BLaER1 (cell line): ENCODE measurements around the gene PCAT6.
A peak's percentile ranks its signal among the peaks of the same experiment; 100 is the strongest.

Experiments
- H3K27ac ChIP-seq: shearing (Covaris generic); formaldehyde crosslinking; 2 replicates; pipeline ENCODE4 v1.8.1; 2022
- H3K27me3 ChIP-seq: shearing (Covaris generic); formaldehyde crosslinking; 2 replicates; pipeline ENCODE4 v1.8.1; 2022
- H3K36me3 ChIP-seq: shearing (Covaris generic); formaldehyde crosslinking; 2 replicates; pipeline ENCODE4 v1.8.1; 2022
- H3K4me1 ChIP-seq: shearing (Covaris generic); formaldehyde crosslinking; 2 replicates; pipeline ENCODE4 v1.8.1; 2022
- H3K4me2 ChIP-seq: shearing (Covaris generic); formaldehyde crosslinking; 2 replicates; pipeline ENCODE4 v1.8.1; 2022
- H3K4me3 ChIP-seq: shearing (Covaris generic); formaldehyde crosslinking; 2 replicates; pipeline ENCODE4 v1.8.1; 2022
- H3K9ac ChIP-seq: shearing (Covaris generic); formaldehyde crosslinking; 2 replicates; pipeline ENCODE4 v1.8.1; 2022
- H3K9me3 ChIP-seq: shearing (Covaris generic); formaldehyde crosslinking; 2 replicates; pipeline ENCODE4 v1.8.1; 2022
- H4K20me1 ChIP-seq: shearing (Covaris generic); formaldehyde crosslinking; 2 replicates; pipeline ENCODE4 v1.8.1; 2022
- Cebpa-rat ChIP-seq: shearing (Covaris generic); IDR thresholded peaks from 2 replicates; pipeline ENCODE4 v1.8.1; 2022

PCAT6 gene

GRCh38 chr1:202843081-202843480 lies 32.3 kb downstream of the PCAT6 start:
- no peaks in the 10 kb centered on the region for H4K20me1 ChIP-seq
- H3K4me1 ChIP-seq: peaks cover 10% of the 10 kb centered on the region
- no peak overlapping the region for H3K4me2 ChIP-seq
- H3K36me3 ChIP-seq: no peaks in the 10 kb centered on the region
- no peak overlapping the region for H3K27ac ChIP-seq
- H3K9me3 ChIP-seq: no peaks in the 10 kb centered on the region
- H3K9ac ChIP-seq: no peak overlapping the region
- H3K4me3 ChIP-seq: no peak overlapping the region
- TF ChIP-seq Cebpa-rat: no peak
- H3K27me3 ChIP-seq: no peaks in the 10 kb centered on the region

- no peak overlapping the region for H3K4me3 ChIP-seq
- H4K20me1 ChIP-seq: no peaks in the 10 kb centered on the region
- H3K4me2 ChIP-seq: no peak overlapping the region
- H3K27me3 ChIP-seq: no peaks in the 10 kb centered on the region
- H3K9ac ChIP-seq: no peak overlapping the region
- H3K27ac ChIP-seq: no peak overlapping the region
- peaks cover 14% of the 10 kb centered on the region for H3K4me1 ChIP-seq
- TF ChIP-seq Cebpa-rat: no peak
- no peaks in the 10 kb centered on the region for H3K9me3 ChIP-seq
- no peaks in the 10 kb centered on the region for H3K36me3 ChIP-seq
Observed at GRCh38 chr1:202844259-202844658, 33.5 kb downstream of the PCAT6 start.

GRCh38 chr1:202844935-202845334 lies 34.2 kb downstream of the PCAT6 start:
- Histone ChIP-seq H3K9me3 (no peaks in the 10 kb centered on the region), H3K4me1 (peaks cover 14% of the 10 kb centered on the region), H3K27me3 (no peaks in the 10 kb centered on the region), H3K36me3 (no peaks in the 10 kb centered on the region), H3K4me3 (no peak overlapping the region), H3K27ac (no peak overlapping the region), H3K4me2 (no peak overlapping the region), H3K9ac (no peak overlapping the region), H4K20me1 (no peaks in the 10 kb centered on the region)
- TF ChIP-seq Cebpa-rat: no peak

GRCh38 chr1:202848191-202848542 lies 37.4 kb downstream of the PCAT6 start:
- Histone ChIP-seq H3K27me3 (no peaks in the 10 kb centered on the region), H3K27ac (no peak overlapping the region), H3K9me3 (no peaks in the 10 kb centered on the region), H3K4me3 (no peak overlapping the region), H3K9ac (no peak overlapping the region), H3K4me1 (peaks cover 28% of the 10 kb centered on the region), H3K36me3 (no peaks in the 10 kb centered on the region), H4K20me1 (no peaks in the 10 kb centered on the region), H3K4me2 (peak overlapping the region; percentile 22)
- no peak for TF ChIP-seq Cebpa-rat

GRCh38 chr1:202850593-202851362 lies 40.0 kb downstream of the PCAT6 start:
- Histone ChIP-seq H3K27me3 (no peaks in the 10 kb centered on the region), H3K9ac (0 out of 2 replicates have a peak overlapping the region, but pooled peaks have one; percentile 21), H3K4me1 (peaks cover 38% of the 10 kb centered on the region), H3K9me3 (no peaks in the 10 kb centered on the region), H3K4me3 (no peak overlapping the region), H4K20me1 (no peaks in the 10 kb centered on the region), H3K4me2 (peak overlapping the region; percentile 50; the same call in 1 of the 2 replicates), H3K27ac (peak overlapping the region; percentile 33; the same call in 1 of the 2 replicates), H3K36me3 (no peaks in the 10 kb centered on the region)
- TF ChIP-seq Cebpa-rat: no peak

GRCh38 chr1:202852163-202852904 lies 41.6 kb downstream of the PCAT6 start:
- Histone ChIP-seq H3K27ac (peak overlapping the region; percentile 23; the same call in 1 of the 2 replicates), H4K20me1 (no peaks in the 10 kb centered on the region), H3K4me3 (no peak overlapping the region), H3K4me2 (no peak overlapping the region), H3K4me1 (peaks cover 45% of the 10 kb centered on the region), H3K27me3 (no peaks in the 10 kb centered on the region), H3K9me3 (no peaks in the 10 kb centered on the region), H3K36me3 (no peaks in the 10 kb centered on the region), H3K9ac (0 out of 2 replicates have a peak overlapping the region, but pooled peaks have one; percentile 19)
- no peak for TF ChIP-seq Cebpa-rat

- 0 out of 2 replicates have a peak, but pooled peaks cover 3% of the 10 kb centered on the region for H3K9me3 ChIP-seq
- H4K20me1 ChIP-seq: no peaks in the 10 kb centered on the region
- no peak for TF ChIP-seq Cebpa-rat
- H3K27me3 ChIP-seq: peaks cover 11% of the 10 kb centered on the region
- peaks cover 55% of the 10 kb centered on the region for H3K4me1 ChIP-seq
- H3K27ac ChIP-seq: no peak overlapping the region
- H3K4me2 ChIP-seq: no peak overlapping the region
- H3K4me3 ChIP-seq: no peak overlapping the region
- no peak overlapping the region for H3K9ac ChIP-seq
- no peaks in the 10 kb centered on the region for H3K36me3 ChIP-seq
Observed at GRCh38 chr1:202854787-202855186, 44.0 kb downstream of the PCAT6 start.

- Histone ChIP-seq H3K36me3 (no peaks in the 10 kb centered on the region), H3K27ac (no peak overlapping the region)
Observed at GRCh38 chr1:202856014-202856413, 45.3 kb downstream of the PCAT6 start.

GRCh38 chr1:202857136-202857610 lies 46.4 kb downstream of the PCAT6 start:
- TF ChIP-seq Cebpa-rat: no peak
- H3K9me3 ChIP-seq: peaks cover 27% of the 10 kb centered on the region
- H3K4me2 ChIP-seq: peak overlapping the region; percentile 66
- H3K9ac ChIP-seq: no peak overlapping the region
- H3K4me1 ChIP-seq: peaks cover 51% of the 10 kb centered on the region
- H3K4me3 ChIP-seq: no peak overlapping the region
- peak overlapping the region; percentile 59 for H3K27ac ChIP-seq
- H3K36me3 ChIP-seq: no peaks in the 10 kb centered on the region
- H3K27me3 ChIP-seq: peaks cover 34% of the 10 kb centered on the region
- 0 out of 2 replicates have a peak, but pooled peaks cover 8% of the 10 kb centered on the region for H4K20me1 ChIP-seq

More at GRCh38 chr1:202856014-202856413, 45.3 kb downstream of the PCAT6 start:
- H4K20me1 ChIP-seq: no peaks in the 10 kb centered on the region
- no peak overlapping the region for H3K4me2 ChIP-seq
- no peak overlapping the region for H3K4me3 ChIP-seq
- H3K9ac ChIP-seq: no peak overlapping the region
- H3K27me3 ChIP-seq: peaks cover 23% of the 10 kb centered on the region
- H3K4me1 ChIP-seq: peaks cover 48% of the 10 kb centered on the region
- peaks cover 16% of the 10 kb centered on the region for H3K9me3 ChIP-seq
- TF ChIP-seq Cebpa-rat: no peak

- Histone ChIP-seq H3K9me3 (peaks cover 27% of the 10 kb centered on the region), H4K20me1 (0 out of 2 replicates have a peak, but pooled peaks cover 15% of the 10 kb centered on the region), H3K27me3 (peaks cover 46% of the 10 kb centered on the region), H3K4me3 (peak overlapping the region; percentile 3; the same call in 1 of the 2 replicates), H3K4me2 (peak overlapping the region; percentile 66), H3K36me3 (no peaks in the 10 kb centered on the region), H3K4me1 (peaks cover 51% of the 10 kb centered on the region), H3K9ac (peak overlapping the region; percentile 40; the same call in 1 of the 2 replicates), H3K27ac (peak overlapping the region; percentile 59)
- peak; percentile 78 for TF ChIP-seq Cebpa-rat
Observed at GRCh38 chr1:202858331-202858730, 47.6 kb downstream of the PCAT6 start.
